ENCODE data around the gene DYNLT4. TPM values are rescaled to one million over a fixed set of nuclear protein-coding genes. Genes with fewer than 3 reads are reported as not detected.
"Not testable (repeated sequence)": the region's sequence is repeated elsewhere in the genome, so short reads cannot be mapped to it uniquely, and the experiment has no call there.

Gene DYNLT4
- total RNA-seq, 3 donors from 2014 or later = 0.80 to 2.0 (median 1.3) TPM

DNA sequence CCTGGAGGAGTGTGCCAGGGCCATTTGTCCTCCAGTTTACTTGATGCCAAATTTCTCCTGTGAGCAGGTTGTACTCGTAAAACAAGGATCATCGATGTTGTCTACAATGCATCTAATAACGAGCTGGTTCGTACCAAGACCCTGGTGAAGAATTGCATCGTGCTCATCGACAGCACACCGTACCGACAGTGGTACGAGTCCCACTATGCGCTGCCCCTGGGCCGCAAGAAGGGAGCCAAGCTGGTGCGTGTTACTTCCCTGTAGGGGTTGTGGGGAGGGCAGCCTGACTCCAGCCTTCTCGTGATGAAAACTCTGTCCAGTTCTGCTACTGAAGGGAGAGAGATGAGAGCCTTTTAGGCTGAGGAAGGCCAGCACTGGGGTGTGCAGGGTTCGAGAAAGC, 29.6 kb downstream of the DYNLT4 start:
- H3K4me1 ChIP-seq = peaks cover 0 to 5% of the 10 kb centered on the region in 2 donors
- intact Hi-C loops (cut with DNase I; ENCODE audit: low total_unique reads) = loop anchor here (2.0 kb wide), 1 partner anchor 45 kb away; no protein-coding TSS in a partner anchor
- H3K27me3 ChIP-seq = no peaks in the 10 kb centered on the region
- DNase-seq (ENCODE audit: low spot score in 2 of 2) = no peak
- no peak for TF ChIP-seq POLR2AphosphoS5 (IDR thresholded peaks at IDR 0.05)
- TF ChIP-seq, protein P1, sequence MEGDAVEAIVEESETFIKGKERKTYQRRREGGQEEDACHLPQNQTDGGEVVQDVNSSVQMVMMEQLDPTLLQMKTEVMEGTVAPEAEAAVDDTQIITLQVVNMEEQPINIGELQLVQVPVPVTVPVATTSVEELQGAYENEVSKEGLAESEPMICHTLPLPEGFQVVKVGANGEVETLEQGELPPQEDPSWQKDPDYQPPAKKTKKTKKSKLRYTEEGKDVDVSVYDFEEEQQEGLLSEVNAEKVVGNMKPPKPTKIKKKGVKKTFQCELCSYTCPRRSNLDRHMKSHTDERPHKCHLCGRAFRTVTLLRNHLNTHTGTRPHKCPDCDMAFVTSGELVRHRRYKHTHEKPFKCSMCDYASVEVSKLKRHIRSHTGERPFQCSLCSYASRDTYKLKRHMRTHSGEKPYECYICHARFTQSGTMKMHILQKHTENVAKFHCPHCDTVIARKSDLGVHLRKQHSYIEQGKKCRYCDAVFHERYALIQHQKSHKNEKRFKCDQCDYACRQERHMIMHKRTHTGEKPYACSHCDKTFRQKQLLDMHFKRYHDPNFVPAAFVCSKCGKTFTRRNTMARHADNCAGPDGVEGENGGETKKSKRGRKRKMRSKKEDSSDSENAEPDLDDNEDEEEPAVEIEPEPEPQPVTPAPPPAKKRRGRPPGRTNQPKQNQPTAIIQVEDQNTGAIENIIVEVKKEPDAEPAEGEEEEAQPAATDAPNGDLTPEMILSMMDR (IDR thresholded peaks at IDR 0.05) = no peak
- TF ChIP-seq POLR2A (IDR thresholded peaks at IDR 0.05) = no peak
- H3K36me3 ChIP-seq = no peaks in the 10 kb centered on the region
- H3K9me3 ChIP-seq = no peaks in the 10 kb centered on the region
- H3K27ac ChIP-seq = peak overlapping the region; percentile 45 to 96
- peak overlapping the region in 1 of 3 donors; percentile 85 for H3K4me3 ChIP-seq

DNA sequence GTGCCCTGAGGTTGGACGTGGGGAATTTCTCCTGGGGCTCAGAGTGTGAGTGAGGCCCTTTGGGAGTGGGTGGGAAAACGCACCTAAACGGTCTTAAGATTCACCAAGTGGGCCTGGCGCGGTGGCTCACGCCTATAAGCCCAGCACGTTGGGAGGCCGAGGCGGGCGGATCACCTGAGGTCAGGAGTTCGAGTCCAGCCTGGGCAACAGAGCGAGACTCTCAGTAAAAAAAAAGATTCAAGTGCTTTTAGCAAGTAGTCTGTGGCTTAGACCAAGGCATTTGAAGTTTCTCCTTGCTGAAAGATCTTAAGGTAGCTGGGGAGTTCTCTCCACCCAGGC, 30.5 kb downstream of the DYNLT4 start:
- peak overlapping the region; percentile 96 to 99 for H3K27ac ChIP-seq
- H3K4me3 ChIP-seq = peak overlapping the region; percentile 81 to 87 (median 85)
- no peak for DNase-seq (ENCODE audit: low spot score in 2 of 2)
- intact Hi-C loops (cut with DNase I; ENCODE audit: low total_unique reads) = loop anchor here (2.0 kb wide), 1 partner anchor 44 kb away; no protein-coding TSS in a partner anchor
- H3K9me3 ChIP-seq = no peaks in the 10 kb centered on the region
- no peaks in the 10 kb centered on the region for H3K36me3 ChIP-seq
- no peak for TF ChIP-seq POLR2AphosphoS5 (IDR thresholded peaks at IDR 0.05)
- TF ChIP-seq POLR2A (IDR thresholded peaks at IDR 0.05) = no peak
- TF ChIP-seq, protein P1 (IDR thresholded peaks at IDR 0.05) = no peak
- H3K27me3 ChIP-seq = no peaks in the 10 kb centered on the region
- peaks cover 0 to 5% of the 10 kb centered on the region in 2 donors for H3K4me1 ChIP-seq

DNA sequence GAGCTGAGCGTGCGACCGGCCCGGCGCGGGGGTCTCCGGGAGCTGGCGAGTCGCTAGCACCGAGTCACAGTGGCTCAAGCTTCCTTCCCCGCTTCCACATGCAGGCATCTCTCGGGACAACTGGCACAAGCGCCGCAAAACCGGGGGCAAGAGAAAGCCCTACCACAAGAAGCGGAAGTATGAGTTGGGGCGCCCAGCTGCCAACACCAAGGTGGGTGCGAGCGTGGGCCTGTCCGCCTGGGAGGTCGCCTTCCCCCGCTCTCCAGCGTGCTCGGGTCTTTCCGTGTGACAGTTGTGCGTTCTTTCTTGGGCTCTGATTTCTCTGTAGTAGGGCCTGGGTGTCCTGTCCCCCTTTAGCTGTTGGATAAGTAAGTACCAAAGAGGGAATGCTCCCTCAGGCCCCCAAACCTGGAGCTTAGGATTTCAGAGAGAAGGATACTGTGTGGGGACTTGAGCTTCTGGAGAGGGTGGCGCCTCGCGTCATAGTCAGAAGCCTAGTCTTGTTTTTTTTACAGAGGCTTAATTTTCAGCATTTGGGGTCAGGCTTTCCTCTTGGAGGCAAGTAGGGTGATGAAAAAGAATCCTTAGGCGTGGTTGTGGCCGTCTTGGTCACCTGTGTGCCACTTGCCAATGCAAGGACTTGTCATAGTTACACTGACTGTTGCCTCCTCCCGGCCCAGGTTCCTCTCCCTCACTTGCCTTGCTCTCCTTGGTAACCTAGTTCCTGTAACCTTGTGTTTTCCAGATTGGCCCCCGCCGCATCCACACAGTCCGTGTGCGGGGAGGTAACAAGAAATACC, 31.0 kb downstream of the DYNLT4 start:
- TF ChIP-seq, protein P1 (IDR thresholded peaks at IDR 0.05) = no peak
- TF ChIP-seq POLR2A (IDR thresholded peaks at IDR 0.05) (no peak), POLR2AphosphoS5 (IDR thresholded peaks at IDR 0.05) (no peak)
- Histone ChIP-seq H3K27me3 (no peaks in the 10 kb centered on the region), H3K4me3 (peak overlapping the region; percentile 81 to 87 (median 85)), H3K9me3 (no peaks in the 10 kb centered on the region), H3K27ac (peak overlapping the region; percentile 96 to 99), H3K36me3 (no peaks in the 10 kb centered on the region), H3K4me1 (peaks cover 0 to 5% of the 10 kb centered on the region in 2 donors)
- DNase-seq (ENCODE audit: low spot score in 2 of 2) = no peak
- intact Hi-C loops (cut with DNase I; ENCODE audit: low total_unique reads) = loop anchor here (2.0 kb wide), 1 partner anchor 43 kb away; no protein-coding TSS in a partner anchor

DNA sequence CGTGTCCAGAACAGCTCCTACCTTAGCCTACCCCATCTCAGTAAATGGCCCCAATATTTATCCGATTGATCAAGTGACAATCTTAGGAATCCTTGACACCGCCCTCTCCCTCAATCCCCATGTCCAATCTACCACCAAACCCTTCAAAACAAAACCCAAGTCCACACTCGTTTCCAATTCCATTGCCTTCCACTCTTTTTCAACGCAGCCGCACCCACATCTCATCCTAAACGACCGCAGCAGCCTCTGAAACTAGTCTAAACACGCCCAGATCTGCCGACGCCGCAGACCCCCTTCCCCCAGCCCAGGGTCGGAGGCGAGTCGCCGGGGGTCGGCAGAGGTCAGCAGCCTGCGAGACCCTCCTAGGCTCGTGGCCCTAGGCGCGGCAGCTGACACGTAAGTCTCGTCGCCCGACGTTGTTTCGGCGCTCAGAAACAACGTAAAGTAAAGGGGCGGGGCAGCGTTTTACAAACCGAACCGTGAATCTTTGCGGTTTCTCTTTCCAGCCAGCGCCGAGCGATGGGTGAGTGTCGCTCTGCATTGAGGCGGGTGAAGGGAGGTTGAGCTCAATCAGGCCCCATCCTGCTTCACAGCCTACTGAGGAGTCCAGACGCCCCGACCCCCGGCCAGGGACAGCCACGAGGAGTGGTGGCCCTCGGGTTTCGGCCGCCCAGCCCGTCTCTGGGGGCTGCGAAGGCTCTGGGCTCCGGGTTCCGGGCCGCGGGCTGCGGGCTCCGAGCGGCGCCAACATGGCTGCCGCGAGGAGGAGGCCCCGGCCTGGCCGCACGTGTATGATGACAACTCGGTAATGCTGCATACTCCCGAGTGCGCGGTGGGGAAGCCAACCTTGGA, 31.8 kb downstream of the DYNLT4 start, which contains the start of gene RPS8:
RPS8 (plus strand) TSS at position 463 of the 852 bp plus-strand sequence; CDS start at position 520, 57 bp downstream.
- intact Hi-C loops (cut with DNase I; ENCODE audit: low total_unique reads) = no loop called here
- TF ChIP-seq, protein P1 (IDR thresholded peaks at IDR 0.05) = peak in 1 of 3 donors; percentile 15
- TF ChIP-seq POLR2AphosphoS5 (IDR thresholded peaks at IDR 0.05) (peak; percentile 97 to 99 (median 98)), POLR2A (IDR thresholded peaks at IDR 0.05) (peak; percentile 97)

DNA sequence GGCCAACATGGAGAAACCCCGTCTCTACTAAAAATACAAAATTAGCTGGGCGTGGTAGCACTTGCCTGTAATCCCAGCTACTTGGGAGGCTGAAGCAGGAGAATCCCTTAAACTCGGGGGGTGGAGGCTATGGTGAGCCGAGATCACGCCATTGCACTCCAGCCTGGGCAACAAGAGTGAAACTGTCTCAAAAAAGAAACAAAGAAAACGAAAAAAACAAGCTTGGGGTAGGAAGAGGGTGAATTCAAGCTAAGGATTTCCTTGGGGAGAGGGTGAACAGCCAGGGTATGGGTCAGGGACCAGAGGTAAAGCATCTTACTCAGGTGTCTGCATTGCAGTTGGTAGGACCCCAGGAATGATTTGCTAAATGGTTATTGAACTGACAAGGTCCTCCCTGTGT, 40.7 kb downstream of the DYNLT4 start:
- intact Hi-C loops (cut with DNase I; ENCODE audit: low total_unique reads); H3K27me3 ChIP-seq; H3K4me1 ChIP-seq; H3K9me3 ChIP-seq; H3K36me3 ChIP-seq; H3K4me3 ChIP-seq; H3K27ac ChIP-seq; DNase-seq (ENCODE audit: low spot score in 2 of 2): not testable (repeated sequence)

More for the DNA sequence above, 31.8 kb downstream of the DYNLT4 start, which contains the start of gene RPS8:
- H3K4me1 ChIP-seq = peaks cover 0 to 5% of the 10 kb centered on the region in 2 donors
- H3K9me3 ChIP-seq = no peaks in the 10 kb centered on the region
- DNase-seq (ENCODE audit: low spot score in 2 of 2) = peak; percentile 89 to 93
- no peaks in the 10 kb centered on the region for H3K36me3 ChIP-seq
- H3K4me3 ChIP-seq = peak within 1 kb of the TSS; percentile 81 to 87 (median 85)
- peak within 1 kb of the TSS; percentile 96 to 99 for H3K27ac ChIP-seq
- no peaks in the 10 kb centered on the region for H3K27me3 ChIP-seq
